K562 (cell line): ENCODE results near the gene BBX.

Experiments used
- JUN ChIP-seq, 2 experiments: sonication (generic) in 1 of 2; formaldehyde crosslinking in 1 of 2; IDR thresholded peaks; 2 replicates each; pipeline versions ENCODE4 v1.6.1 to v1.8.0; 2012 to 2022; ENCODE audit warnings: borderline replicate concordance in 2 of 2, mild to moderate bottlenecking in 2 of 2, improper control_type of control experiment in 1 of 2, low read depth in 1 of 2, low read length in 1 of 2, missing genetic modification reagents in 1 of 2
- POLR2A ChIP-seq: fragments of 450-650 bp; conservative IDR thresholded peaks from 2 replicates; pipeline ENCODE4 v1.6.1; 2016
- RFX5 ChIP-seq: IDR thresholded peaks from 2 replicates; pipeline ENCODE4 v1.6.1; 2011; ENCODE audit warnings: low read depth, mild to moderate bottlenecking, improper control_type of control experiment, low read length
- SP1 ChIP-seq: sonication (generic); formaldehyde crosslinking; IDR thresholded peaks from 2 replicates; pipeline ENCODE4 v1.8.1; 2022; ENCODE audit warnings: mild to moderate bottlenecking, missing genetic modification reagents
- ZNF224 ChIP-seq: sonication (generic); formaldehyde crosslinking; IDR thresholded peaks from 2 replicates; pipeline ENCODE4 v1.8.0; 2022; ENCODE audit warnings: mild to moderate bottlenecking, missing genetic modification reagents
- ZNF41 ChIP-seq: fragments of 250-450 bp; sonication (Bioruptor Pico); conservative IDR thresholded peaks from 2 replicates; pipeline ENCODE4 v1.4.0; 2020; ENCODE audit warnings: mild to moderate bottlenecking
- ZNF79 ChIP-seq: fragments of 250-450 bp; sonication (Bioruptor Pico); IDR thresholded peaks from 2 replicates; pipeline ENCODE4 v1.4.0; 2020; ENCODE audit warnings: low read depth, mild to moderate bottlenecking, moderate library complexity
- TF ChIP-seq, protein P1 (sequence below): sonication (generic); formaldehyde crosslinking; IDR thresholded peaks from 2 replicates; pipeline ENCODE4 v1.8.1; 2022; ENCODE audit warnings: missing genetic modification reagents
- TF ChIP-seq, protein P2 (sequence below), 3 experiments: IDR thresholded peaks in 2 of 3; conservative IDR thresholded peaks in 1 of 3; 2 replicates each; pipeline ENCODE4 v1.5.1; 2011 to 2012; ENCODE audit warnings: low read length in 3 of 3, mild to moderate bottlenecking in 3 of 3, control low read depth in 2 of 3, improper control_type of control experiment in 1 of 3, inconsistent platforms in 1 of 3, low read depth in 1 of 3, mixed read lengths in 1 of 3, moderate library complexity in 1 of 3; ENCODE audit not compliant: insufficient read depth in 2 of 3

DNA sequence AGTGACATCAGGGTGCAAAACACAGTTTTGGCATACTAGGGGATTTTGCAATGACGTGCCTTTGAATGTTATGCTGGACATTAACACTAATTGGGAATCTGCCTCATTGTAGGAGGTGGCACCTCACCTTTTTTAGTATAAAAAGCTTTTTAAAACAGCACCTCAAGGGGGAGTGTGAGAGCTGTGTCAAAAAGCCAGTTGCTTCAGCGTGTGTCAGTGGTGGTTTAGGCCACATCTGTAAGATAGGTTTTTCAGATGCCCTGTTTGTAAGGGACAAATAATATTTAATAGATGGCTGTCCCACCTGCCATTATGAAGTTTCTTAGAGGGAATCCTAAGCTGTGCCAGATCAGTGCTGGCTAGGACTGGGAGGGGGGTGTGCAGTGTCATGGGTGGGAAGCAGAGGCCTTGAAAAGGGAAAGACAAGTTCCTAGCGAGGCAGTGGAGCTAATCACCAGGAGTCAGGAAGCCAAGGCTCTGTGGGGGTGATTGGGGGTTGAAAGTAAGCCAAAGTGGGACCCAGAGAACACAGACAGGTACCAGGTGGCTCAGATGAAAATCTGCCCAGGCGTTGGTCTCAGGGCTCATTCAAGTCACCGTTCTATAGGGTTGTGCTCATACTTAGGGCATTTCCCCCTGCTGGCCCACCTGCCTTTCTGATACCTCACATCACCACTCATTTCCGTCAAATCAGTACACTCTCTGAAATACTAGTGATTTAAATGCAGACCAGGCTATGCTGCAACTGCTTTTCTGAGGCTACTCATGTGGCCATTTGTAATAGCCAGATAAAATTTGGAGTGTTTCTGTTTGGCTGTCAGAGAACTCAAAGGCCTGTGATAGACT lies 120.5 kb downstream of the BBX start:
- TF ChIP-seq JUN (IDR thresholded peaks at IDR 0.05; ENCODE audit: borderline replicate concordance, low read depth, low read length) (no peak), JUN (CRISPR knock-in tag; IDR thresholded peaks at IDR 0.05; ENCODE audit: borderline replicate concordance) (no peak), ZNF79 (no peak), SP1 (CRISPR knock-in tag) (no peak), POLR2A (no peak), ZNF41 (CRISPR knock-in tag) (no peak), RFX5 (no peak), ZNF224 (CRISPR knock-in tag) (no peak)
- TF ChIP-seq, protein P1, sequence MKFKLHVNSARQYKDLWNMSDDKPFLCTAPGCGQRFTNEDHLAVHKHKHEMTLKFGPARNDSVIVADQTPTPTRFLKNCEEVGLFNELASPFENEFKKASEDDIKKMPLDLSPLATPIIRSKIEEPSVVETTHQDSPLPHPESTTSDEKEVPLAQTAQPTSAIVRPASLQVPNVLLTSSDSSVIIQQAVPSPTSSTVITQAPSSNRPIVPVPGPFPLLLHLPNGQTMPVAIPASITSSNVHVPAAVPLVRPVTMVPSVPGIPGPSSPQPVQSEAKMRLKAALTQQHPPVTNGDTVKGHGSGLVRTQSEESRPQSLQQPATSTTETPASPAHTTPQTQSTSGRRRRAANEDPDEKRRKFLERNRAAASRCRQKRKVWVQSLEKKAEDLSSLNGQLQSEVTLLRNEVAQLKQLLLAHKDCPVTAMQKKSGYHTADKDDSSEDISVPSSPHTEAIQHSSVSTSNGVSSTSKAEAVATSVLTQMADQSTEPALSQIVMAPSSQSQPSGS, result no peak
- TF ChIP-seq, protein P2, sequence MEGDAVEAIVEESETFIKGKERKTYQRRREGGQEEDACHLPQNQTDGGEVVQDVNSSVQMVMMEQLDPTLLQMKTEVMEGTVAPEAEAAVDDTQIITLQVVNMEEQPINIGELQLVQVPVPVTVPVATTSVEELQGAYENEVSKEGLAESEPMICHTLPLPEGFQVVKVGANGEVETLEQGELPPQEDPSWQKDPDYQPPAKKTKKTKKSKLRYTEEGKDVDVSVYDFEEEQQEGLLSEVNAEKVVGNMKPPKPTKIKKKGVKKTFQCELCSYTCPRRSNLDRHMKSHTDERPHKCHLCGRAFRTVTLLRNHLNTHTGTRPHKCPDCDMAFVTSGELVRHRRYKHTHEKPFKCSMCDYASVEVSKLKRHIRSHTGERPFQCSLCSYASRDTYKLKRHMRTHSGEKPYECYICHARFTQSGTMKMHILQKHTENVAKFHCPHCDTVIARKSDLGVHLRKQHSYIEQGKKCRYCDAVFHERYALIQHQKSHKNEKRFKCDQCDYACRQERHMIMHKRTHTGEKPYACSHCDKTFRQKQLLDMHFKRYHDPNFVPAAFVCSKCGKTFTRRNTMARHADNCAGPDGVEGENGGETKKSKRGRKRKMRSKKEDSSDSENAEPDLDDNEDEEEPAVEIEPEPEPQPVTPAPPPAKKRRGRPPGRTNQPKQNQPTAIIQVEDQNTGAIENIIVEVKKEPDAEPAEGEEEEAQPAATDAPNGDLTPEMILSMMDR (IDR thresholded peaks at IDR 0.05 in 2 of 3, conservative IDR thresholded peaks at IDR 0.05 in 1 of 3; ENCODE audit: insufficient read depth in 2 of 3, low read depth in 1 of 3, low read length in 3 of 3), result peak in 2 of 3 experiments; percentile 8 to 37; a peak in 2 of 6 replicates
